GM12892 (cell line): ENCODE measurements around the gene RPAIN. TPM values are rescaled to one million over a fixed set of nuclear protein-coding genes. Genes with fewer than 3 reads are reported as not detected.

ENCODE experiments used
- DNase-seq: peaks from one replicate; pipeline ENCODE4 v3.0.0; 2011; ENCODE audit not compliant: insufficient read length
- FAIRE-seq: peaks from 2 replicates; lab custom pipeline; 2011; peaks lifted over from hg19 to GRCh38; lab: Jason Lieb, UNC
- POLR2A ChIP-seq: IDR thresholded peaks from 2 replicates; pipeline ENCODE4 v1.6.1; 2011; ENCODE audit warnings: low read depth, low read length, control low read depth
- POLR2AphosphoS5 ChIP-seq: IDR thresholded peaks from 2 replicates; pipeline ENCODE4 v1.6.1; 2011; ENCODE audit warnings: low read depth, low read length, control low read depth
- TAF1 ChIP-seq: IDR thresholded peaks from 2 replicates; pipeline ENCODE4 v1.6.1; 2011; ENCODE audit warnings: low read depth, mild to moderate bottlenecking, control low read depth, low read length, borderline replicate concordance
- polyA plus RNA-seq: library from polyadenylated mRNA; unstranded; fragments of >200 nt; gene quantifications from one replicate; pipeline ENCODE4 v1.2.1, GENCODE V29; 2012; ENCODE audit warnings: missing spikeins, inconsistent platforms; ENCODE audit not compliant: missing spikeins

The RPAIN gene
- 54.1 TPM for polyA plus RNA-seq

GRCh38 chr17:5419959-5420653 is at the start of gene RPAIN:
RPAIN (plus strand) TSS chr17:5420182; CDS start chr17:5420211, 29 bp downstream.
- DNase-seq (peak; percentile 70), FAIRE-seq (no peak)
- peak; percentile 84 for TF ChIP-seq POLR2AphosphoS5
- peak; percentile 93 for TF ChIP-seq POLR2A
- TF ChIP-seq TAF1, result peak; percentile 60

GRCh38 chr17:5370411-5370810 is 49.6 kb upstream of the RPAIN start:
- FAIRE-seq, result no peak
- no peak for TF ChIP-seq POLR2A
- no peak for TF ChIP-seq POLR2AphosphoS5
- no peak for TF ChIP-seq TAF1
- DNase-seq, result no peak

DNA sequence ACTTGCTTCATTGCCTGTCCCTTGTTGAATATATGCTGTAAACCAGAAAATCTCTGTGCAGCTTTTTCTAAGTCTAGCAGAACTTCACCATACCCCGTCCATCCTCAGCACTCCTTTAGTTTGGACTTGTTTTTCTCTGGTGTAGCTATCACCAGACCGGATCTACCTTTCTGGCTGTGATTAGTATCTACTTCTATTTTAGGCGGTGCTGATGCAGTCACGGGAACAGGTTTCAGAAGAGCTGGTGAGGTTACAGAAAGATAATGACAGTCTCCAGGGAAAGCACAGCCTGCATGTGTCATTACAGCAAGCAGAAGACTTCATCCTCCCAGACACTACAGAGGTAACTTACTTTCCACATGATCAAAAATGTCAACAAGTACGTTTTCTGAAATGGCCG is 46.9 kb upstream of the RPAIN start:
- TF ChIP-seq TAF1 (no peak), POLR2AphosphoS5 (no peak), POLR2A (no peak)
- FAIRE-seq, result peak; percentile 77
- peak; percentile 29 for DNase-seq

DNA sequence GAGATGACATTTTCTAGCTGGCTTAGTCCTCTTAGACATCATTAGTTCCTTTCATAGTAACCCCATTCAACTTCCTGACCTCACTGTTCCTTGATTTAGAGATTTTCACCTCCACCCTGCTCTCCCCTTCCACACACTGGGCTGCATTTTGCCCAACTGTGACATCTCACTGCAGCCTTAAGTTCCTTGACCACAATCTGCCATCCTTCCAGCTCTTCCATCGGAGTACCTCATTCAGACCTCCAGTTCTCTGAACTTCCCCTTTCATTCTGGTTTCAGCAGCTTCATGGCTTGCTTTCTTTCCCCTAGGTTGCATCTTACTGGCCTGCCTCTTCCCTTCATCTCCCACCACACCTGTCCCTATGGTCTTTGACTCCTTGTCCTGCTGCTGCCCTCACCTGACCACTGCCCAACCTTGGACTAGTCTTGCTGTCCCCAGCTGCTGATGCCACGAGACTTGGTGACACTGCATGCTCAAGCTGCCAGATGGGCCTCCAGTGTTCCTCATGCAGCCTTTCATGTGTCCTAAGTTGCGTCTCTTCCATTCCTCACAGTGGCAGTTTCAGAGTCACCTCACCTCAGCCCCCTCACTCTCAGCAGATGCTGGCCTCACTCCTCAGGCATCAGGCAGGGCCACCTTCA is 41.3 kb upstream of the RPAIN start:
- TF ChIP-seq POLR2AphosphoS5, result peak; percentile 75
- no peak for TF ChIP-seq TAF1
- 0 out of 2 replicates have a peak, but pooled peaks have one; percentile 51 for TF ChIP-seq POLR2A
- DNase-seq (no peak), FAIRE-seq (no peak)

GRCh38 chr17:5379351-5380107 is 40.5 kb upstream of the RPAIN start:
- FAIRE-seq (no peak), DNase-seq (no peak)
- TF ChIP-seq POLR2A (no peak), TAF1 (no peak), POLR2AphosphoS5 (peak; percentile 33; the same call in 1 of the 2 replicates)

DNA sequence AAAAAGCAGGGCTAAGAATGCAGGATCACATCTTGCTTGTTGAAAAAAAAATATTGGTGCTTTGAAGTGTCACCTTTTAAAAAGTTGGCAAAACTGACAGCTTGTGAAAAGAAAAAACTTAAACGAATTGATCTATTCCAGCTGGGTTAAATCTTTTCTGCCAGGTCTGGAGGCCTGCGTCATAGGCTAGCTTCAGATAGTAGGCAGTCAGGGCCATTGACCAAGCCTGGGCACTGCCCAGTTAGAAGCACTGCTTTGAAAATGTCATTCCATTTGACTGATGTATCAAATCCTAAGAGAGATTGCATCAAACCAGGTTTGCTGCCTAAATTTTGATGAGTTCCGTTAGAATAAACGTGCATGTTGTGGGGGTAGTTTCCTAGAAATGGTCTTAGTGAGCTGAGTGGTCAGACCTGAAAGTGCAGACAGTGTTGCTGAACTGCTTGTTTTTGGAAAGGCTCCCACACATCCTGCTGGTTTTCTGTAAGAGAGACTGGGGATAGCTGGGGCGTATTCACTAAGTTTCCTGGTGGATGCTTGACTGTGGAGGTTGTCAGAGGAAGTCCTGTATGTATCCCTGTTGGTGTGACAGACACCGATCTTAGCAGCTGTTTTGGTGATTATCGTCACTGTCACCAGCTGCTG is 39.4 kb upstream of the RPAIN start:
- no peak for DNase-seq
- no peak for FAIRE-seq
- TF ChIP-seq POLR2A, result no peak; the same call in 1 of the 2 replicates
- TF ChIP-seq POLR2AphosphoS5, result no peak; the same call in none of the 2 replicates
- TF ChIP-seq TAF1, result no peak

DNA sequence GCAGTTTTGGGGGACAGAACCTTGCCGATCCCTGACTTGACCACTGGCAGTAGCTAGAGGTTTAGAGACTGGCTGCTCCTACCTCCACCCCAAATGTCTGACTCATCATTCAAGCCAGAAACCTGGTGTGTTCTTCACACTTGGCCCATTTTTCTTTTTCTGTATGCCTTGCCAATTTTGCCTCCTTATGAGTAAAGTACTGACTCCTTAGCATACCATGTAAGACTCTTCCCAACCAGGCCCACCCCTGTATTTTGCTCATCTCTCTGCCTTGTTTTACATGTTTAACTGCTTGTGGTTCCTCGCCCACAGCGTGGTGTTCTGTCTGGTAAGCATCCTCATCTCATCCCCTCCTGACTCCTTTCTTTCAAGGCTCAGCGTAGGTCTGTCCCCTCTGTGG is 38.4 kb upstream of the RPAIN start:
- TF ChIP-seq POLR2A (peak; percentile 45), POLR2AphosphoS5 (0 out of 2 replicates have a peak, but pooled peaks have one; percentile 46), TAF1 (no peak)
- no peak for DNase-seq
- no peak for FAIRE-seq

- FAIRE-seq, result no peak
Observed at GRCh38 chr17:5391678-5392077, 28.3 kb upstream of the RPAIN start.

DNA sequence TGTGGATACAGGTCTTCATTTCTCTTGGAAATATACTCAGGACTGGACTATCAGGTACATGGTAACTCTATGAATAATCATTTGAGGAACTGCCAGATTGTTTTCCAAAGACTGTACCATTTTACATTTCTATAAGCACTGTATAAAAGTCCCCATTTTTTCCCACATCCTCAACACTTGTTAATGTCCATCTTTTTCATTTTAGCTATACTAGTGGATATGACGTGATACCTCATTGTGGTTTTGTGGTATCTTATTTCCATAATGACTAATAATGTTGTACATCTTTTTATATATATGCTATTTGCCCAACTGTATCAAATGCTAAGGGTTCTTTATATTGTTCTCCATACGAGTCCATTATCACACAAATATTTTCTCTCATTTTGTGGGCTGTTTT is 23.4 kb upstream of the RPAIN start:
- FAIRE-seq, result no peak

More at GRCh38 chr17:5391678-5392077, 28.3 kb upstream of the RPAIN start:
- no peak for TF ChIP-seq TAF1
- no peak for TF ChIP-seq POLR2A
- TF ChIP-seq POLR2AphosphoS5, result no peak; the same call in 1 of the 2 replicates
- no peak for DNase-seq

DNA sequence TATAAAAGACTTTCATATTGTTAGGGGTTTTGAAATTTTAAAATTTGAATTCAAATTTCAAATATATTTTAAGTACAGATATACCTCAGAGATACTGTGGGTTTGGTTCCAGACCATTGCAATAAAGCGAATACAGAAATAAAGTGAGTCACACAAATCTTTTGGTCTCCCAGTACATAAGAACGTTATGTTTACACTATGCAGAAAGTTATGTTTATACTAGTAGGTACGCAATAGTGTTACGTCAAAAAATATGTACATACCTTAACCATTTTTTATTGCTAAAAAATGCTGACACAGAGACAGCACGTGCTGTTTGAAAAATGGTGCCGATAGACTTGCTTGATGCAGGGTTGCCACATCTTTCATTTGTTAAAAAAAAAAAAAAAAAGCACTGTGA is 20.2 kb upstream of the RPAIN start:
- FAIRE-seq (no peak), DNase-seq (no peak)
- TF ChIP-seq TAF1, result no peak
- no peak for TF ChIP-seq POLR2A

More for the DNA sequence above, 23.4 kb upstream of the RPAIN start:
- TF ChIP-seq POLR2A, result 0 out of 2 replicates have a peak, but pooled peaks have one; percentile 27
- no peak for TF ChIP-seq TAF1
- no peak for DNase-seq

DNA sequence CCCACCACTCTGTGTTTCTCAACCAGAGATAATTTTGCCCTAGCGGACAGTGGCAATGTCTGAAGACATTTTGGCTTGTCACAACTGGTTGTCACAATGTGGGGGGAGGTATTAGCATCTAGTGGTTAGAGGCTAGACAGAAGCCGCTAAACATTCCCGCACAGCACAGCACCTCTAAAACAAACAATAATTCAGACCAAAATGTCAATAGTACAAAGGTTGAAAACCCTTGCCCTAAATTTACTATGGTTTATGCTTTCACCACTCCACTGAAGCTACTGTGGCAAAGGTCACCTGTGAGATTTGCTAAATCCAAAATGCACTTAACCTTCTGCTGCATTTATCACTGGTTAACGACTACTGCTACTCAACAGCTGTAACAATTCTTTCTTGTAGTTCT is 14.6 kb upstream of the RPAIN start:
- FAIRE-seq (no peak), DNase-seq (no peak)
- no peak for TF ChIP-seq POLR2AphosphoS5
